H9 (cell line): ENCODE data around the gene FSIP1. TPM values are rescaled to one million over a fixed set of nuclear protein-coding genes. Genes with fewer than 3 reads are reported as not detected.

Source experiments
- DNase-seq: peaks from one replicate; pipeline ENCODE4 v3.0.0-alpha.2; 2017
- H2AFZ ChIP-seq: one replicate; pipeline ENCODE4 v1.6.1; 2013; ENCODE audit warnings: mild to moderate bottlenecking, low read length, control low read depth, moderate library complexity
- H2AK5ac ChIP-seq: 2 replicates; pipeline ENCODE4 v1.6.1; 2013; ENCODE audit warnings: low read length, control low read depth, mixed read lengths; ENCODE audit not compliant: insufficient read length
- H2BK120ac ChIP-seq: one replicate; pipeline ENCODE4 v1.6.1; 2013; ENCODE audit warnings: low read depth, mild to moderate bottlenecking, low read length, control low read depth, inconsistent platforms; ENCODE audit not compliant: poor library complexity, severe bottlenecking
- H2BK12ac ChIP-seq: 2 replicates; pipeline ENCODE4 v1.6.1; 2013; ENCODE audit warnings: low read length, control low read depth, mixed read lengths, low read depth; ENCODE audit not compliant: insufficient read length
- H2BK15ac ChIP-seq: 2 replicates; pipeline ENCODE4 v1.6.1; 2013; ENCODE audit warnings: low read depth, low read length, control low read depth
- H2BK20ac ChIP-seq: one replicate; pipeline ENCODE4 v1.6.1; 2013; ENCODE audit warnings: low read depth, mild to moderate bottlenecking, low read length, control low read depth, inconsistent platforms; ENCODE audit not compliant: poor library complexity, severe bottlenecking
- H2BK5ac ChIP-seq: 2 replicates; pipeline ENCODE4 v1.6.1; 2013; ENCODE audit warnings: low read length, control low read depth, mixed read lengths; ENCODE audit not compliant: insufficient read length
- H3K14ac ChIP-seq: 2 replicates; pipeline ENCODE4 v1.6.1; 2013; ENCODE audit warnings: low read length, control low read depth; ENCODE audit not compliant: insufficient read depth
- H3K18ac ChIP-seq: 2 replicates; pipeline ENCODE4 v1.6.1; 2013; ENCODE audit warnings: low read depth, mild to moderate bottlenecking, mixed read lengths, low read length, control low read depth; ENCODE audit not compliant: insufficient read length
- H3K23ac ChIP-seq: 2 replicates; pipeline ENCODE4 v1.6.1; 2013; ENCODE audit warnings: low read length, control low read depth, mixed read lengths, low read depth; ENCODE audit not compliant: insufficient read length
- H3K23me2 ChIP-seq: 2 replicates; pipeline ENCODE4 v1.6.1; 2013; ENCODE audit warnings: low read depth, mild to moderate bottlenecking, mixed read lengths, low read length, control low read depth; ENCODE audit not compliant: insufficient read length, poor library complexity, severe bottlenecking
- H3K27ac ChIP-seq: 2 replicates; pipeline ENCODE4 v1.5.1; 2013; ENCODE audit warnings: low read length, control low read depth, mixed read lengths, low read depth; ENCODE audit not compliant: insufficient read length
- H3K27me3 ChIP-seq: 2 replicates; pipeline ENCODE4 v1.6.1; 2013; ENCODE audit warnings: low read length, control low read depth, inconsistent platforms; ENCODE audit not compliant: insufficient read depth
- H3K4ac ChIP-seq: 2 replicates; pipeline ENCODE4 v1.6.1; 2013; ENCODE audit warnings: low read depth, mild to moderate bottlenecking, control low read depth, inconsistent platforms, low read length, moderate library complexity
- H3K4me1 ChIP-seq: 2 replicates; pipeline ENCODE4 v1.6.1; 2013; ENCODE audit warnings: low read length, control low read depth, inconsistent platforms; ENCODE audit not compliant: insufficient read depth
- H3K4me2 ChIP-seq: 2 replicates; pipeline ENCODE4 v1.6.1; 2013; ENCODE audit warnings: low read length, control low read depth, mixed read lengths; ENCODE audit not compliant: insufficient read length, insufficient read depth
- H3K56ac ChIP-seq: 2 replicates; pipeline ENCODE4 v1.6.1; 2013; ENCODE audit warnings: low read depth, mild to moderate bottlenecking, mixed read lengths, low read length, control low read depth; ENCODE audit not compliant: insufficient read length
- H3K79me1 ChIP-seq: 2 replicates; pipeline ENCODE4 v1.6.1; 2013; ENCODE audit warnings: low read depth, mild to moderate bottlenecking, moderate library complexity, low read length, control low read depth, inconsistent platforms; ENCODE audit not compliant: insufficient read depth, poor library complexity, severe bottlenecking
- H3K79me2 ChIP-seq: 2 replicates; pipeline ENCODE4 v1.6.1; 2013; ENCODE audit warnings: low read length, control low read depth, inconsistent platforms; ENCODE audit not compliant: insufficient read depth
- H3K9ac ChIP-seq: 2 replicates; pipeline ENCODE4 v1.6.1; 2013; ENCODE audit warnings: low read length, control low read depth, mixed read lengths; ENCODE audit not compliant: insufficient read length; ENCODE audit errors: extremely low read depth
- H3K9me3 ChIP-seq: one replicate; pipeline ENCODE4 v1.6.1; 2013; ENCODE audit warnings: low read depth, low read length, inconsistent platforms; ENCODE audit not compliant: control insufficient read depth
- H3T11ph ChIP-seq: one replicate; pipeline ENCODE4 v1.6.1; 2013; ENCODE audit warnings: mild to moderate bottlenecking, low read length, control low read depth, inconsistent platforms
- H4K20me1 ChIP-seq: one replicate; pipeline ENCODE4 v1.6.1; 2013; ENCODE audit not compliant: control insufficient read depth, insufficient read length, insufficient read depth
- H4K5ac ChIP-seq: 2 replicates; pipeline ENCODE4 v1.6.1; 2013; ENCODE audit warnings: low read depth, mild to moderate bottlenecking, mixed read lengths, low read length, control low read depth; ENCODE audit not compliant: insufficient read length
- H4K8ac ChIP-seq: replicated peaks from 2 replicates; pipeline ENCODE4 v1.6.1; 2013; ENCODE audit warnings: low read length, control low read depth, mixed read lengths, low read depth; ENCODE audit not compliant: insufficient read length
- H4K91ac ChIP-seq: 2 replicates; pipeline ENCODE4 v1.6.1; 2013; ENCODE audit warnings: low read depth, mild to moderate bottlenecking, moderate library complexity, mixed read lengths, low read length, control low read depth; ENCODE audit not compliant: insufficient read length
- H3K27ac Mint-ChIP-seq, 3 experiments: 2 replicates in 2 of 3; 3 replicates in 1 of 3; pipeline ENCODE4 v1.8.0; 2020 to 2021; ENCODE audit warnings: mixed read lengths in 3 of 3, mild to moderate bottlenecking in 1 of 3, moderate library complexity in 1 of 3
- H3K27me3 Mint-ChIP-seq: 2 replicates; pipeline ENCODE4 v1.8.0; 2021; ENCODE audit warnings: low read depth, mild to moderate bottlenecking, moderate library complexity, mixed read lengths
- H3K36me3 Mint-ChIP-seq, 3 experiments: 2 replicates in 2 of 3; 3 replicates in 1 of 3; pipeline ENCODE4 v1.8.0; 2020 to 2021; ENCODE audit warnings: low read depth in 3 of 3, mixed read lengths in 3 of 3; ENCODE audit not compliant: insufficient read depth in 1 of 3
- H3K4me1 Mint-ChIP-seq, 2 experiments: 2 replicates each; pipeline ENCODE4 v1.8.0; 2020; ENCODE audit warnings: mixed read lengths in 2 of 2
- H3K4me3 Mint-ChIP-seq, 2 experiments: 2 replicates in 1 of 2; 3 replicates in 1 of 2; pipeline ENCODE4 v1.8.0; 2020 to 2021; ENCODE audit warnings: mild to moderate bottlenecking in 2 of 2, mixed read lengths in 2 of 2, moderate library complexity in 1 of 2
- H3K9me3 Mint-ChIP-seq, 2 experiments: 2 replicates in 1 of 2; 3 replicates in 1 of 2; pipeline ENCODE4 v1.8.0; 2020; ENCODE audit warnings: mild to moderate bottlenecking in 2 of 2, mixed read lengths in 2 of 2, moderate library complexity in 1 of 2
- WGBS: extraction: QIAGEN DNeasy Blood & Tissue Kit; methylation state at CpG from one replicate; pipeline ENCODE4 v1.1.7; 2013; ENCODE audit warnings: missing lambda C conversion rate, low lambda C conversion rate, mixed read lengths; ENCODE audit not compliant: insufficient read length; ENCODE audit errors: extremely low coverage; 5-methylcytosine and 5-hydroxymethylcytosine counted together
- total RNA-seq: library from RNA; stranded (reverse); gene quantifications from 2 replicates; pipeline ENCODE4 v1.2.1, GENCODE V29; 2021
- TF ChIP-seq, protein P1 (sequence below): fragments of 200-600 bp; sonication (generic); conservative IDR thresholded peaks from 3 replicates; pipeline ENCODE4 v1.8.0; 2021; ENCODE audit warnings: antibody characterized with exemption, mild to moderate bottlenecking

FSIP1 gene
- total RNA-seq, 1 experiment from 2014 or later = 0.96 TPM

GRCh38 chr15:39792844-39793335 lies 10.2 kb upstream of the FSIP1 start:
- Histone ChIP-seq H2BK120ac (no peak overlapping the region), H3K14ac (no peak overlapping the region), H3K56ac (no peak overlapping the region), H4K5ac (no peak overlapping the region), H3K23ac (no peak overlapping the region), H3K9me3 (no peaks in the 10 kb centered on the region), H4K91ac (no peak overlapping the region), H2AK5ac (no peak overlapping the region), H2BK12ac (no peak overlapping the region), H2BK15ac (no peak overlapping the region), H2BK20ac (no peak overlapping the region), H3T11ph (no peak overlapping the region), H3K79me2 (no peaks in the 10 kb centered on the region), H3K79me1 (no peaks in the 10 kb centered on the region), H3K9ac (no peak overlapping the region), H3K4me2 (no peak overlapping the region), H3K27me3 (no peaks in the 10 kb centered on the region), H4K8ac (no peak overlapping the region), H2BK5ac (no peak overlapping the region), H4K20me1 (no peaks in the 10 kb centered on the region), H3K23me2 (no peaks in the 10 kb centered on the region), H3K4ac (no peak overlapping the region), H3K18ac (no peak overlapping the region), H3K4me1 (peaks cover 9% of the 10 kb centered on the region; the same call in 1 of the 2 replicates), H2AFZ (no peak overlapping the region), H3K27ac (no peak overlapping the region)
- Mint-ChIP-seq H3K4me1 (peaks cover 50 to 52% of the 10 kb centered on the region in 2 experiments), H3K27ac (peak overlapping the region in 1 of 3 experiments; percentile 62; a peak in 1 of 7 replicates), H3K4me3 (no peak overlapping the region), H3K36me3 (peaks cover 0 to 4% (median 0%) of the 10 kb centered on the region in 3 experiments; a peak in 2 of 7 replicates), H3K9me3 (no peaks in the 10 kb centered on the region), H3K27me3 (no peaks in the 10 kb centered on the region)
- TF ChIP-seq, protein P1, sequence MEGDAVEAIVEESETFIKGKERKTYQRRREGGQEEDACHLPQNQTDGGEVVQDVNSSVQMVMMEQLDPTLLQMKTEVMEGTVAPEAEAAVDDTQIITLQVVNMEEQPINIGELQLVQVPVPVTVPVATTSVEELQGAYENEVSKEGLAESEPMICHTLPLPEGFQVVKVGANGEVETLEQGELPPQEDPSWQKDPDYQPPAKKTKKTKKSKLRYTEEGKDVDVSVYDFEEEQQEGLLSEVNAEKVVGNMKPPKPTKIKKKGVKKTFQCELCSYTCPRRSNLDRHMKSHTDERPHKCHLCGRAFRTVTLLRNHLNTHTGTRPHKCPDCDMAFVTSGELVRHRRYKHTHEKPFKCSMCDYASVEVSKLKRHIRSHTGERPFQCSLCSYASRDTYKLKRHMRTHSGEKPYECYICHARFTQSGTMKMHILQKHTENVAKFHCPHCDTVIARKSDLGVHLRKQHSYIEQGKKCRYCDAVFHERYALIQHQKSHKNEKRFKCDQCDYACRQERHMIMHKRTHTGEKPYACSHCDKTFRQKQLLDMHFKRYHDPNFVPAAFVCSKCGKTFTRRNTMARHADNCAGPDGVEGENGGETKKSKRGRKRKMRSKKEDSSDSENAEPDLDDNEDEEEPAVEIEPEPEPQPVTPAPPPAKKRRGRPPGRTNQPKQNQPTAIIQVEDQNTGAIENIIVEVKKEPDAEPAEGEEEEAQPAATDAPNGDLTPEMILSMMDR = no peak
- DNase-seq = no peak
- no CpG with 5 or more reads among the region's 4 CpGs for WGBS
